H1 (cell line): Measurements from ENCODE around the gene KRT83. TPM values are rescaled to one million over a fixed set of nuclear protein-coding genes. Genes with fewer than 3 reads are reported as not detected.

Experiments used
- CBX5 ChIP-seq: fragments of 300-800, 300-1000 bp; sonication (generic); IDR thresholded peaks from 2 replicates; pipeline ENCODE4 v1.7.1; 2016; ENCODE audit warnings: antibody characterized with exemption, low read length, low read depth
- CREB1 ChIP-seq: IDR thresholded peaks from 2 replicates; pipeline ENCODE4 v1.6.1; 2012; ENCODE audit warnings: inconsistent platforms
- CTCF ChIP-seq, 3 experiments: IDR thresholded peaks; 1 replicate in 2 of 3; 2 replicates in 1 of 3; pipeline versions ENCODE4 v1.5.1 to v1.6.1; 2011; ENCODE audit warnings: low read length in 3 of 3, mild to moderate bottlenecking in 3 of 3, inconsistent platforms in 2 of 3, low read depth in 1 of 3, moderate library complexity in 1 of 3; ENCODE audit not compliant: insufficient read depth in 1 of 3; ENCODE audit errors: control extremely low read depth in 1 of 3
- EP300 ChIP-seq, 2 experiments: IDR thresholded peaks; 1 replicate in 1 of 2; 2 replicates in 1 of 2; pipeline ENCODE4 v1.6.1; 2011 to 2012; ENCODE audit warnings: low read depth in 2 of 2, low read length in 2 of 2, mild to moderate bottlenecking in 2 of 2, borderline replicate concordance in 1 of 2, inconsistent platforms in 1 of 2, moderate library complexity in 1 of 2
- GABPA ChIP-seq: IDR thresholded peaks from 2 replicates; pipeline ENCODE4 v1.6.1; 2011; ENCODE audit warnings: mild to moderate bottlenecking, low read length, moderate library complexity, borderline replicate concordance; ENCODE audit not compliant: insufficient read depth
- NANOG ChIP-seq: IDR thresholded peaks from 2 replicates; pipeline ENCODE4 v1.6.1; 2011; ENCODE audit warnings: low read length, low read depth, mild to moderate bottlenecking, inconsistent platforms; ENCODE audit not compliant: insufficient read depth, poor library complexity, severe bottlenecking
- NRF1 ChIP-seq: IDR thresholded peaks from 2 replicates; pipeline ENCODE4 v1.6.1; 2011; ENCODE audit warnings: mild to moderate bottlenecking, low read depth, low read length, improper control_type of control experiment
- RAD21 ChIP-seq, 2 experiments: IDR thresholded peaks in 1 of 2; conservative IDR thresholded peaks in 1 of 2; 2 replicates each; pipeline ENCODE4 v1.6.1; 2011; ENCODE audit warnings: low read depth in 2 of 2, low read length in 2 of 2, improper control_type of control experiment in 1 of 2, inconsistent platforms in 1 of 2, mild to moderate bottlenecking in 1 of 2, moderate library complexity in 1 of 2
- SRF ChIP-seq: IDR thresholded peaks from 2 replicates; pipeline ENCODE4 v1.6.1; 2011; ENCODE audit warnings: mild to moderate bottlenecking, low read depth, low read length, moderate library complexity
- YY1 ChIP-seq: IDR thresholded peaks from 2 replicates; pipeline ENCODE4 v1.6.1; 2011; ENCODE audit warnings: low read depth, mild to moderate bottlenecking, low read length
- polyA plus RNA-seq, 7 experiments: library from polyadenylated mRNA; depleted of rRNA in 3 of 7; stranded (reverse) in 5 of 7; unstranded in 2 of 7; fragments of >200 nt in 5 of 7; fragments of 200-250 nt in 2 of 7; gene quantifications; 1 replicate in 5 of 7; 2 replicates in 1 of 7; 4 replicates in 1 of 7; pipeline versions ENCODE4 v1.2.1 to v1.2.3, GENCODE V29; 2011 to 2013; ENCODE audit warnings: missing spikeins in 2 of 7, mixed read lengths in 2 of 7
- total RNA-seq: library from RNA; stranded (reverse); fragmentation: NEBNext Ultra II Directional; extraction: Animal tissue kit (Norgen Biotek cat#: 25700); gene quantifications from 2 replicates; pipeline ENCODE4 v1.2.1, GENCODE V29; 2021

Gene KRT83
- total and polyA plus RNA-seq, 2 of the 8 experiments (the other 6 are each of a cell fraction or from before 2014, with no cell fraction given) = not detected

DNA sequence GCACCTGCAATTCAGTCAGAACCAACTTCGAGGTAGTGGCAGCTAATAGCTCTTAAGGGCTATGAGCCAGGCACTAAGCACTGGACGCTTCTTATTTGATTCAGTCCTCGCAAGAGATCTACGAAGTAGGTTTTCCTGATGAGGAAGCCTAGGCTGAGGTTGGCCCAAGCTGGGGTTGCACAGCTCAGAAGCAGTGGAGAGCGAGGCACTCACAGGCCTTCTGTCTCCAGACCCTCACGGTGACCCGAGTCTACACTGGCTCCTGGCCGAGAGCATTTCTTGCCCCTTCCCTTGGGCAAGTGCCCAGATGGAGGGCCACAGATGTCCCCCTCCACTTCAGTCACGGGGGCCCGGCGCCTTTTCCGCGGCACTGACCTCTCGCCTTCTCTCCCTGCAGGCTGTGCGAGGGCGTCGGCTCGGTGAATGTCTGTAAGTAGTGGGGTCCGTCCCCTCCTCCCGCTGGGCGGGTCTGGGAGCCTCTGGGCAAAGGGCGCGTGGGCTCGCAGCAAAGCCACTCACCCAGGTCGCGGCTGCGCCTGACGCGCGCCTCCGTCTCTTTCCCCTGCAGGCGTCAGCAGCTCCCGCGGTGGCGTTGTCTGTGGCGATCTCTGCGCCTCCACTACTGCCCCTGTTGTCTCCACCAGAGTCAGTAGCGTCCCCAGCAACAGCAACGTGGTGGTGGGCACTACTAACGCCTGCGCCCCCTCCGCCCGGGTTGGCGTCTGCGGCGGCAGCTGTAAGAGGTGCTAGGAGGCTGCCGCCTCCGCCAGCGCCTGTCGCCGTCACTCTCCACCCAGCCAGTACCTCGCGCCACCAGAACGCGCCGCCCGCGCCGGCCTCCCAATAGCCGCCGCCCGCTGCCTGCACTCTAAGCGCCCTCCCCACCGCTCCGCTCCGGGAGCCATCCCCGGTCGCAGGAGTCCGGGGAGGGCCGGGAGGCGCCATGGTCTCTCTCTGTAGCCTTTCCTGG is 13.1 kb downstream of the KRT83 start (continued):
- TF ChIP-seq NRF1 (no peak), CTCF (IDR thresholded peaks at IDR 0.05; ENCODE audit: control extremely low read depth in 1 of 3, insufficient read depth in 1 of 3, low read depth in 1 of 3, low read length in 3 of 3) (peak in 2 of 3 experiments; percentile 14 to 24; a peak in 2 of 4 replicates), YY1 (0 out of 2 replicates have a peak, but pooled peaks have one; percentile 15), GABPA (peak; percentile 61; the same call in 1 of the 2 replicates), CREB1 (peak; percentile 63), NANOG (no peak), EP300 (IDR thresholded peaks at IDR 0.05; ENCODE audit: borderline replicate concordance in 1 of 2, low read depth in 2 of 2, low read length in 2 of 2) (no peak), SRF (no peak), CBX5 (no peak), RAD21 (IDR thresholded peaks at IDR 0.05 in 1 of 2, conservative IDR thresholded peaks at IDR 0.05 in 1 of 2; ENCODE audit: low read depth in 2 of 2, low read length in 2 of 2) (peak in 1 of 2 experiments; percentile 15; a peak in 1 of 4 replicates)
